ENCODE data around the gene ESPN.

ESPN gene

GRCh38 chr1:6495540-6496364 lies 71.2 kb downstream of the ESPN start:
- no peak overlapping the region for H3K4me3 ChIP-seq
- H3K27me3 ChIP-seq = peaks cover 0 to under 1% of the 10 kb centered on the region in 2 donors
- peak overlapping the region in 1 of 2 donors; percentile 59 for H3K27ac ChIP-seq
- H3K4me1 ChIP-seq = peaks cover 0 to 53% (median 38%) of the 10 kb centered on the region in 4 donors
- no peak for TF ChIP-seq CTCF (IDR thresholded peaks at IDR 0.05)
- intact Hi-C loops (cut with DNase I; ENCODE audit: low total_unique reads) = no loop called here
- no peaks in the 10 kb centered on the region for H3K9me3 ChIP-seq
- no peak for DNase-seq
- H3K36me3 ChIP-seq = no peaks in the 10 kb centered on the region

- Histone ChIP-seq H3K27ac (peak overlapping the region in 1 of 2 donors; percentile 59), H3K9me3 (no peaks in the 10 kb centered on the region)
- no peak for DNase-seq
Measured at GRCh38 chr1:6496365-6496721, 71.8 kb downstream of the ESPN start.

GRCh38 chr1:6496890-6497214 lies 72.3 kb downstream of the ESPN start:
- peak overlapping the region; percentile 55 to 65 for H3K4me3 ChIP-seq
- H3K36me3 ChIP-seq = no peaks in the 10 kb centered on the region
- no peaks in the 10 kb centered on the region for H3K9me3 ChIP-seq
- intact Hi-C loops (cut with DNase I; ENCODE audit: low total_unique reads) = no loop called here
- DNase-seq = no peak
- peaks cover 0 to 56% (median 43%) of the 10 kb centered on the region in 4 donors for H3K4me1 ChIP-seq
- H3K27me3 ChIP-seq = no peaks in the 10 kb centered on the region
- no peak for TF ChIP-seq CTCF (IDR thresholded peaks at IDR 0.05)
- H3K27ac ChIP-seq = peak overlapping the region in 1 of 2 donors; percentile 59

More at GRCh38 chr1:6496365-6496721, 71.8 kb downstream of the ESPN start:
- peaks cover 0 to 53% (median 40%) of the 10 kb centered on the region in 4 donors for H3K4me1 ChIP-seq
- no peaks in the 10 kb centered on the region for H3K36me3 ChIP-seq
- no peaks in the 10 kb centered on the region for H3K27me3 ChIP-seq
- H3K4me3 ChIP-seq = peak overlapping the region; percentile 55 to 65
- intact Hi-C loops (cut with DNase I; ENCODE audit: low total_unique reads) = no loop called here
- TF ChIP-seq CTCF (IDR thresholded peaks at IDR 0.05) = no peak

GRCh38 chr1:6497215-6497866 lies 72.8 kb downstream of the ESPN start:
- intact Hi-C loops (cut with DNase I; ENCODE audit: low total_unique reads) = no loop called here
- no peak for TF ChIP-seq CTCF (IDR thresholded peaks at IDR 0.05)
- no peak for DNase-seq
- Histone ChIP-seq H3K4me3 (peak overlapping the region; percentile 55 to 65), H3K27ac (peak overlapping the region in 1 of 2 donors; percentile 59), H3K27me3 (no peaks in the 10 kb centered on the region), H3K36me3 (no peaks in the 10 kb centered on the region), H3K4me1 (peaks cover under 1 to 61% (median 46%) of the 10 kb centered on the region in 4 donors), H3K9me3 (no peaks in the 10 kb centered on the region)

GRCh38 chr1:6497867-6498575 lies 73.4 kb downstream of the ESPN start:
- Histone ChIP-seq H3K4me1 (peaks cover 5 to 68% (median 53%) of the 10 kb centered on the region in 4 donors), H3K4me3 (peak overlapping the region; percentile 55 to 65), H3K27ac (peak overlapping the region in 1 of 2 donors; percentile 54), H3K27me3 (no peaks in the 10 kb centered on the region), H3K9me3 (no peaks in the 10 kb centered on the region), H3K36me3 (no peaks in the 10 kb centered on the region)
- DNase-seq = no peak
- TF ChIP-seq CTCF (IDR thresholded peaks at IDR 0.05) = no peak
- intact Hi-C loops (cut with DNase I; ENCODE audit: low total_unique reads) = no loop called here
